ENCODE data around the gene GPR142. TPM values are rescaled to one million over a fixed set of nuclear protein-coding genes. Genes with fewer than 3 reads are reported as not detected.

GPR142 gene
- total and polyA plus RNA-seq, 2 of the 8 experiments (the other 6 are each of a cell fraction or from before 2014, with no cell fraction given) = 0.05 TPM; not detected in 1

- Histone ChIP-seq H3K4ac (replicated peaks; ENCODE audit: insufficient read length, low read depth, low read length) (no peak overlapping the region), H4K5ac (ENCODE audit: insufficient read length, low read depth, low read length) (no peak overlapping the region), H2BK20ac (ENCODE audit: low read length) (no peak overlapping the region), H3K23me2 (ENCODE audit: low read depth, low read length) (no peaks in the 10 kb centered on the region; the same call in 1 of the 2 replicates), H3K9ac (replicated peaks in 1 of 4; ENCODE audit: extremely low read depth in 1 of 4, low read depth in 3 of 4, low read length in 3 of 4) (no peak overlapping the region), H4K8ac (ENCODE audit: extremely low read depth, insufficient read depth, low read length) (peak overlapping the region; percentile 57; the same call in 1 of the 2 replicates), H3K79me1 (ENCODE audit: low read depth, low read length) (no peaks in the 10 kb centered on the region), H3K27me3 (replicated peaks in 1 of 4; ENCODE audit: control insufficient read depth in 3 of 4, extremely low read depth in 1 of 4, insufficient read depth in 3 of 4, low read length in 3 of 4) (no peaks in the 10 kb centered on the region; a peak in 4 of 7 replicates), H4K91ac (replicated peaks; ENCODE audit: insufficient read length, low read length) (no peak overlapping the region), H2BK120ac (replicated peaks; ENCODE audit: low read depth, low read length) (no peak overlapping the region), H3K18ac (ENCODE audit: extremely low read depth, low read length) (peak overlapping the region; percentile 7; the same call in 1 of the 2 replicates), H4K20me1 (replicated peaks in 1 of 2; ENCODE audit: control insufficient read depth in 1 of 2, insufficient read depth in 2 of 2, low read length in 2 of 2) (no peaks in the 10 kb centered on the region), H3K79me2 (ENCODE audit: control insufficient read depth in 1 of 2, insufficient read depth in 2 of 2, low read length in 2 of 2) (no peaks in the 10 kb centered on the region), H2AFZ (ENCODE audit: low read length) (no peak overlapping the region), H3K9me3 (ENCODE audit: insufficient read depth in 2 of 2, low read depth in 1 of 2, low read length in 1 of 2) (peaks cover 0 to 8% of the 10 kb centered on the region in 2 experiments; a peak in 1 of 4 replicates), H2AK5ac (ENCODE audit: low read depth, low read length) (no peak overlapping the region), H3K23ac (ENCODE audit: insufficient read length) (no peak overlapping the region), H2BK5ac (ENCODE audit: low read depth, low read length) (no peak overlapping the region), H2BK15ac (ENCODE audit: low read length) (no peak overlapping the region; the same call in 1 of the 2 replicates), H3K36me3 (ENCODE audit: control insufficient read depth in 2 of 4, insufficient read depth in 4 of 4, low read length in 3 of 4) (no peaks in the 10 kb centered on the region), H3K27ac (ENCODE audit: low read depth, low read length) (no peak overlapping the region), H3K4me2 (ENCODE audit: insufficient read depth in 1 of 2, low read depth in 2 of 2, low read length in 2 of 2) (no peak overlapping the region), H3K4me3 (ENCODE audit: extremely low read depth in 1 of 4, insufficient read depth in 2 of 4, low read depth in 3 of 4, low read length in 4 of 4) (no peak overlapping the region), H2BK12ac (ENCODE audit: low read depth, low read length) (0 out of 2 replicates have a peak overlapping the region, but pooled peaks have one; percentile 80), H3K4me1 (replicated peaks in 1 of 4; ENCODE audit: control insufficient read depth in 3 of 4, insufficient read depth in 4 of 4, low read length in 3 of 4) (peaks cover 0 to 12% (median 7%) of the 10 kb centered on the region in 4 experiments; a peak in 6 of 7 replicates), H3K14ac (ENCODE audit: insufficient read length) (no peak overlapping the region), H3K56ac (replicated peaks; ENCODE audit: insufficient read length, low read depth, low read length) (no peak overlapping the region)
- ChIA-PET POLR2A (ENCODE audit: partially characterized antibody) (no interaction called here), CTCF (ENCODE audit: partially characterized antibody) (interaction anchor here (0.7 to 9.2 kb wide), 38 partner anchors 9 to 235 kb away, joined by 3 to 106 read pairs (median 5); partner anchors contain the start of genes CD300A and RPL38)
- FAIRE-seq = no peak
- WGBS, 2 experiments (ENCODE audit: extremely low coverage in 1 of 2, insufficient coverage in 1 of 2, insufficient read length in 1 of 2, insufficient replicate concordance in 2 of 2, low coverage in 1 of 2, low lambda C conversion rate in 2 of 2, missing lambda C conversion rate in 1 of 2) = 54% methylated on average over 10 of the region's 10 CpGs; no CpG with 5 or more reads in 1 of the 2 experiments
- DNase-seq (ENCODE audit: low read depth in 1 of 2, low spot score in 2 of 2) = no peak
- TF ChIP-seq ATF3 (IDR thresholded peaks at IDR 0.05; ENCODE audit: insufficient read depth, low read depth, low read length) (no peak), JUND (IDR thresholded peaks at IDR 0.05; ENCODE audit: low read length) (no peak), KDM1A (IDR thresholded peaks at IDR 0.05; ENCODE audit: borderline replicate concordance, low read length) (no peak), POU5F1 (IDR thresholded peaks at IDR 0.05; ENCODE audit: low read depth, low read length) (no peak), JUN (IDR thresholded peaks at IDR 0.05; ENCODE audit: low read depth, low read length) (no peak), SIX5 (IDR thresholded peaks at IDR 0.05; ENCODE audit: low read depth, low read length) (no peak), POLR2AphosphoS5 (IDR thresholded peaks at IDR 0.05; ENCODE audit: low read depth, low read length) (no peak), GTF2F1 (IDR thresholded peaks at IDR 0.05; ENCODE audit: borderline replicate concordance, low read depth, low read length) (no peak), ZNF274 (IDR thresholded peaks at IDR 0.05; ENCODE audit: borderline replicate concordance, extremely low read depth, low read length) (no peak), MAFK (IDR thresholded peaks at IDR 0.05; ENCODE audit: low read depth, low read length) (no peak), TEAD4 (IDR thresholded peaks at IDR 0.05; ENCODE audit: low read depth, low read length) (no peak), BRCA1 (IDR thresholded peaks at IDR 0.05; ENCODE audit: low read depth, low read length) (no peak), SP4 (IDR thresholded peaks at IDR 0.05; ENCODE audit: low read length) (no peak)
- TF ChIP-seq, protein P1, sequence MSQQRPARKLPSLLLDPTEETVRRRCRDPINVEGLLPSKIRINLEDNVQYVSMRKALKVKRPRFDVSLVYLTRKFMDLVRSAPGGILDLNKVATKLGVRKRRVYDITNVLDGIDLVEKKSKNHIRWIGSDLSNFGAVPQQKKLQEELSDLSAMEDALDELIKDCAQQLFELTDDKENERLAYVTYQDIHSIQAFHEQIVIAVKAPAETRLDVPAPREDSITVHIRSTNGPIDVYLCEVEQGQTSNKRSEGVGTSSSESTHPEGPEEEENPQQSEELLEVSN (IDR thresholded peaks at IDR 0.05) = no peak
Measured at GRCh38 chr17:74369221-74369620, 1.9 kb downstream of the GPR142 start.

Data from H1 (cell line).